Activated CD8-positive, alpha-beta T cell treated with anti-CD3 and anti-CD28 coated beads for 36 hours (primary cell): Measurements from ENCODE around the gene FAM180B. TPM values are rescaled to one million over a fixed set of nuclear protein-coding genes. Genes with fewer than 3 reads are reported as not detected.
"Not testable (repeated sequence)": the region's sequence is repeated elsewhere in the genome, so short reads cannot be mapped to it uniquely, and the experiment has no call there.

ENCODE experiments used
- ATAC-seq: fragments of 200-7000 bp; cut with Tn5 transposase; one replicate; pipeline ENCODE4 v1.10.0; 2021; ENCODE audit warnings: mild to moderate bottlenecking, moderate library complexity
- CTCF ChIA-PET: fragments of 350-600 bp; sonication (Branson Sonifier 250); formaldehyde crosslinking; loops from one replicate; lab custom pipeline; 2021; ENCODE audit warnings: antibody characterized with exemption; lab: Charles Lee
- POLR2A ChIA-PET: fragments of 350-600 bp; sonication (Branson Sonifier 250); formaldehyde crosslinking; loops from one replicate; lab custom pipeline; 2021; ENCODE audit warnings: antibody characterized with exemption; lab: Charles Lee
- DNase-seq: peaks from one replicate; pipeline ENCODE4 v3.0.0-alpha.2; 2020
- H3K27ac Mint-ChIP-seq: one replicate; pipeline ENCODE4 v1.8.0; 2021; ENCODE audit warnings: mild to moderate bottlenecking, mixed read lengths
- H3K27me3 Mint-ChIP-seq: one replicate; pipeline ENCODE4 v1.8.0; 2021; ENCODE audit warnings: mixed read lengths
- H3K36me3 Mint-ChIP-seq: one replicate; pipeline ENCODE4 v1.8.0; 2021; ENCODE audit warnings: low read depth, mixed read lengths
- H3K4me1 Mint-ChIP-seq: one replicate; pipeline ENCODE4 v1.8.0; 2021; ENCODE audit warnings: low read depth, mixed read lengths
- H3K4me3 Mint-ChIP-seq: one replicate; pipeline ENCODE4 v1.8.0; 2021; ENCODE audit warnings: mild to moderate bottlenecking, moderate library complexity, mixed read lengths
- H3K9me3 Mint-ChIP-seq: one replicate; pipeline ENCODE4 v1.8.0; 2021; ENCODE audit warnings: mixed read lengths
- intact Hi-C: fragments of 100-400 bp; cut with micrococcal nuclease; formaldehyde crosslinking; loops from one replicate; pipeline ENCODE4 v1.10.0; 2022
- total RNA-seq, 2 experiments: library from RNA; stranded (reverse); gene quantifications; one replicate each; pipeline ENCODE4 v1.2.3, GENCODE V29; 2021
- TF ChIP-seq, protein P1 (sequence below): fragments of 200-600 bp; IDR thresholded peaks from one replicate; pipeline ENCODE4 v1.8.0; 2022; ENCODE audit warnings: antibody characterized with exemption, mild to moderate bottlenecking

Gene FAM180B
- total RNA-seq, 2 experiments from 2014 or later: not detected

DNA sequence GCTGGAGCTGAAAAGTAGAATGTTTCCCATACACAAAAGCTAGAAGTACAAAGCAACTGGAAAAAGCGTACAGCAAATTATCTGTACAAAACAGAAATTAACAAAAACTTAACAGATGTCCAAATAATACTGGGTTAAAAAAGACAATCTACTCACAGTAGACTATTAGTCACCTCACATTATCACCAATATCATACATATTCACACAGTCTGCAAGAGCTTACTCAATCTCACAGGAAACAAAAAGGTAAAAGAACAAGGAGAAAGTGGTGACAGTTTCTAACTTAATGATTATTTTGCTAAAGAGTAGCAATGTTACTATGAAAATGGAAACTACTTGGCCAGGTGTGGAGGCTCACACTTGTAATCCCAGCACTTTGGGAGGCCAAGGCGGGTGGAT, 45.4 kb upstream of the FAM180B start:
- no peak overlapping the region for H3K4me3 Mint-ChIP-seq
- no peak for DNase-seq
- no peak for ATAC-seq
- H3K27ac Mint-ChIP-seq: peak overlapping the region; percentile 77
- H3K4me1 Mint-ChIP-seq: peaks cover 59% of the 10 kb centered on the region
- TF ChIP-seq, protein P1, sequence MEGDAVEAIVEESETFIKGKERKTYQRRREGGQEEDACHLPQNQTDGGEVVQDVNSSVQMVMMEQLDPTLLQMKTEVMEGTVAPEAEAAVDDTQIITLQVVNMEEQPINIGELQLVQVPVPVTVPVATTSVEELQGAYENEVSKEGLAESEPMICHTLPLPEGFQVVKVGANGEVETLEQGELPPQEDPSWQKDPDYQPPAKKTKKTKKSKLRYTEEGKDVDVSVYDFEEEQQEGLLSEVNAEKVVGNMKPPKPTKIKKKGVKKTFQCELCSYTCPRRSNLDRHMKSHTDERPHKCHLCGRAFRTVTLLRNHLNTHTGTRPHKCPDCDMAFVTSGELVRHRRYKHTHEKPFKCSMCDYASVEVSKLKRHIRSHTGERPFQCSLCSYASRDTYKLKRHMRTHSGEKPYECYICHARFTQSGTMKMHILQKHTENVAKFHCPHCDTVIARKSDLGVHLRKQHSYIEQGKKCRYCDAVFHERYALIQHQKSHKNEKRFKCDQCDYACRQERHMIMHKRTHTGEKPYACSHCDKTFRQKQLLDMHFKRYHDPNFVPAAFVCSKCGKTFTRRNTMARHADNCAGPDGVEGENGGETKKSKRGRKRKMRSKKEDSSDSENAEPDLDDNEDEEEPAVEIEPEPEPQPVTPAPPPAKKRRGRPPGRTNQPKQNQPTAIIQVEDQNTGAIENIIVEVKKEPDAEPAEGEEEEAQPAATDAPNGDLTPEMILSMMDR: no peak
- ChIA-PET POLR2A (interaction anchor here (0.6 to 2.5 kb wide), 7 partner anchors 8 to 326 kb away, joined by 3 to 8 read pairs (median 3); partner anchors contain the start of gene DDB2), CTCF (interaction anchor here (1.1 to 6.2 kb wide), 7 partner anchors 8 to 36 kb away, joined by 3 to 44 read pairs (median 4); partner anchors contain the start of gene CELF1)
- peaks cover 31% of the 10 kb centered on the region for H3K36me3 Mint-ChIP-seq
- no peaks in the 10 kb centered on the region for H3K9me3 Mint-ChIP-seq
- intact Hi-C loops: no loop called here
- no peaks in the 10 kb centered on the region for H3K27me3 Mint-ChIP-seq

DNA sequence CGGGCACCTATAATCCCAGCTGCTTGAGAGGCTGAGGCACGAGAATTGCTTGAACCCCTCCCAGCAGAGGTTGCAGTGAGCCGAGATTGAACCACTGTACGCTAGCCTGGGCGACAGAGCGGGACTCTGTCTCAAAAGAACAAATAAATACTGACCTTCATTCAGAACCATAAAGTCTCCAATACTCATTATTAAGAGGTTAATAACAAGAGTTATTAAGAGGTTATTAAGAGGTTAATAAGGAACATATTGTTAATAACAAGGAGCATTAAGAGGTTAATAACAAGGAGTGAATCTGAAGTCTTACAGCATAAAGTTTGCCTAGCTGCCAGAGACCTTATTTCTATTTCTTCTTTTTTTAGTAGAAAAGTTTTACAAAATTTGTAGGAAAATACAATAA, 41.2 kb upstream of the FAM180B start:
- POLR2A ChIA-PET: interaction anchor here (0.6 kb wide), 1 partner anchor 15 kb away, joined by 5 read pairs; no protein-coding TSS in a partner anchor
- ATAC-seq (no peak), DNase-seq (no peak)
- H3K27ac Mint-ChIP-seq: no peak overlapping the region
- no peaks in the 10 kb centered on the region for H3K9me3 Mint-ChIP-seq
- H3K4me1 Mint-ChIP-seq: peaks cover 63% of the 10 kb centered on the region
- no peaks in the 10 kb centered on the region for H3K27me3 Mint-ChIP-seq
- peaks cover 38% of the 10 kb centered on the region for H3K36me3 Mint-ChIP-seq
- no peak overlapping the region for H3K4me3 Mint-ChIP-seq
- CTCF ChIA-PET: interaction anchor here (1.8 kb wide), 1 partner anchor 8 kb away, joined by 4 read pairs; the partner anchor contains the start of gene CELF1
- TF ChIP-seq, protein P1: no peak
- intact Hi-C loops: no loop called here

DNA sequence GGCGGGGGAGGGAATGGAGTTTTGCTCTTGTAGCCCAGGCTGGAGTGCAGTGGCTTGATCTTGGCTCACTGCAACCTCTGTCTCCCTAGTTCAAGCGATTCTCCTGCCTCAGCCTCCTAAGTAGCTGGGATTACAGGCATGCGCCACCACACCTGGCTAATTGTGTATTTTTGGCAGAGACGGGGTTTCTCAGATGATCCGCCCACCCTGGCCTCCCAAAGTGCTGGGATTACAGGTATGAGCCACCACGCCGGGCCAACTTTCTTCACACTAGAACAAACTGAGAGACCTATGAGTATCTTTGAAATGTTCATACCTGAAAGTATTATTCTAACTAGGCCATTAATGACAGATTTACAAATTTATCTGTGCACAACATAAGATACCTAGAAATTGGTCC, 40.2 kb upstream of the FAM180B start:
- DNase-seq, H3K4me3 Mint-ChIP-seq, H3K9me3 Mint-ChIP-seq, H3K27ac Mint-ChIP-seq, intact Hi-C loops, ATAC-seq, POLR2A ChIA-PET, H3K27me3 Mint-ChIP-seq: not testable (repeated sequence)
- peaks cover 63% of the 10 kb centered on the region for H3K4me1 Mint-ChIP-seq
- peaks cover 38% of the 10 kb centered on the region for H3K36me3 Mint-ChIP-seq
- CTCF ChIA-PET: interaction anchor here (0.8 kb wide), 1 partner anchor 8 kb away, joined by 4 read pairs; no protein-coding TSS in a partner anchor

DNA sequence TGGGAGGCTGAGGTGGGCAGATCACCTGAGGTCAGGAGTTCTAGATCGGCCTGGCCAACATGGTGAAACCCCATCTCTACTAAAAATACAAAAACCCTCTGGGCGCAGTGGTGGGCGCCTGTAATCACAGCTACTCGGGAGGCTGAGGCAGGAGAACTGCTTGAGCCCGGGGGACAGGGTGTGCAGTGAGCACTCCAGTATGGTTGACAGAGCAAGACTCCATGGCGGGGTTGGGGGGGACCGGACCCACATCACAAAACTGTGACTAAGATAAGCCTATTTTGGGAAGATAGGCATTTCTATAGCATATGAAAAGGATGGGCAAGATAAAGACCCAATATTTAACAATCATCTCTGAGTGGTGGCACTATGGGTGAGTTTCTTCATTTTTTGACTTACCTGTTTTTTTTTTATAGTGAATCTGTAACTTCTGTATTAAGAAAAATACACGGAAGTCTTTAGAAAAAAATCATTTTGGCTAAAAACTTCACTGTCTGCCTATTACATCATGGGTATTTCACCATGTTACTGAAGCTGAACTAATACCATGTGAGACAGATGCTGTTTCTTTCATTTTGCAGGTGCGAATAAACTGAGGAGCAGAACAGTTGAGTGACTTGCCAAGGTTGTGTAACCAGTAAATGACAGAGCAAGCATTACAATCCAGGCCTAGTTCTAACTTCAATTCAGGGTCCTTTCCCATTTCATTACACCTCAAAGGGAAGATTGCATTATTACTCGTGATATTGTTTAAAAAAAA, 36.0 kb upstream of the FAM180B start:
- Mint-ChIP-seq H3K36me3 (peaks cover 43% of the 10 kb centered on the region), H3K4me1 (peaks cover 48% of the 10 kb centered on the region), H3K9me3 (no peaks in the 10 kb centered on the region), H3K27ac (peak overlapping the region; percentile 92), H3K4me3 (peak overlapping the region; percentile 92), H3K27me3 (no peaks in the 10 kb centered on the region)
- ATAC-seq: no peak
- no peak for DNase-seq
- TF ChIP-seq, protein P1: no peak
- POLR2A ChIA-PET: interaction anchor here (0.5 to 3.6 kb wide), 4 partner anchors 13 to 159 kb away, joined by 4 to 29 read pairs (median 10); partner anchors contain the start of gene PTPMT1
- CTCF ChIA-PET: interaction anchor here (1.2 to 1.9 kb wide), 2 partner anchors 28 to 33 kb away, joined by 3 to 4 read pairs; partner anchors contain the start of genes KBTBD4 and NDUFS3
- intact Hi-C loops: loop anchor here (5.0 kb wide), 1 partner anchor 33 kb away; no protein-coding TSS in a partner anchor

DNA sequence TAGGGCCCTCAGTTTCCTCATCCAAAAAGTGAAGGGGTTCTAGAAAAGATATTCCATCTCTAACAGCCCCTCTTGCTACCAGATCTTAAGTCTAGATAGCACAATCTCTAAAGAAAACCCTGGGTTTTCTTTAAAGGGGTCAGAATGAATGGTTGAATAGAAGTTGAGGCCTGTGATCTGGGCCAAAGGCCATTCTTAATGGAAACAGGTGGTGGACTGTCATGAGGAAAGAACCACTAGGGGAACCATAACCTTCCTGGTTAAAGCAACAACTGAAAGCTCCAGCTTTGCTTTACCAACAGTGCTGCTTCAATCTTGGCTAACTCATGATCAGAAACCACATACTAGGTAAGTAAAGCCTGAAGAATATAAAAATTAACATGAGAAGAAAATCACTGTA, 35.4 kb upstream of the FAM180B start:
- Mint-ChIP-seq H3K4me1 (peaks cover 48% of the 10 kb centered on the region), H3K27me3 (no peaks in the 10 kb centered on the region), H3K9me3 (no peaks in the 10 kb centered on the region), H3K36me3 (peaks cover 43% of the 10 kb centered on the region), H3K27ac (peak overlapping the region; percentile 92), H3K4me3 (peak overlapping the region; percentile 92)
- ChIA-PET POLR2A (interaction anchor here (0.6 to 3.6 kb wide), 12 partner anchors 8 to 105 kb away, joined by 3 to 29 read pairs (median 6); partner anchors contain the start of genes FAM180B, KBTBD4, NDUFS3 and PTPMT1), CTCF (interaction anchor here (1.2 to 4.4 kb wide), 6 partner anchors 11 to 42 kb away, joined by 3 to 44 read pairs (median 4); partner anchors contain the start of genes KBTBD4 and NDUFS3)
- DNase-seq (no peak), ATAC-seq (no peak)
- TF ChIP-seq, protein P1: no peak
- intact Hi-C loops: loop anchor here (5.0 kb wide), 1 partner anchor 34 kb away; no protein-coding TSS in a partner anchor
